ENCODE results near the gene NRG2.

Gene NRG2

GRCh38 chr5:140041099-140041491, 2.0 kb downstream of the NRG2 start:
- no peak for DNase-seq (ENCODE audit: low read depth in 2 of 2)

DNA sequence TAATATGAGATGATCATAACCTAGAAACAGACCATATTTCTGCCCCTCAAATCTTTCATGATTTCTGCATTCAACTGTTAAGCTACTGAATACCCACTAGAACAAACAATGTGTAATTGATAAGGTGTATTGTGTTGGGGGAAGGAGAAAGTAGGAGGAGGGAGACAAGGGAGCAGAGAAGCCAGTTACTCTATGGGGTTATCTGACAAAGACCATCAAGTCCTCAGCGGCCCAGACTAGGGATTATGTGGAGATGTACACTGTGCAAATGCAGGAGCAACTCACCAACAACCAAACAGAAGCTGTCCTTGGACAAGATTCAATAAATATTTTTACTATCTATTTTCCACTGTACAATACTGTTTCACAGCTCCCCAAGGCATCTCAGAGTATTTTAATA, 2.7 kb downstream of the NRG2 start:
- no peak for DNase-seq (ENCODE audit: low read depth in 2 of 2)

- DNase-seq (ENCODE audit: low read depth in 2 of 2): no peak
These were observed 3.5 kb downstream of the NRG2 start for GRCh38 chr5:140039561-140039960.

- DNase-seq (ENCODE audit: low read depth in 2 of 2): no peak
These were observed 4.6 kb downstream of the NRG2 start for GRCh38 chr5:140038373-140038957.

GRCh38 chr5:140037012-140037411, 6.1 kb downstream of the NRG2 start:
- DNase-seq (ENCODE audit: low read depth in 2 of 2): no peak

DNA sequence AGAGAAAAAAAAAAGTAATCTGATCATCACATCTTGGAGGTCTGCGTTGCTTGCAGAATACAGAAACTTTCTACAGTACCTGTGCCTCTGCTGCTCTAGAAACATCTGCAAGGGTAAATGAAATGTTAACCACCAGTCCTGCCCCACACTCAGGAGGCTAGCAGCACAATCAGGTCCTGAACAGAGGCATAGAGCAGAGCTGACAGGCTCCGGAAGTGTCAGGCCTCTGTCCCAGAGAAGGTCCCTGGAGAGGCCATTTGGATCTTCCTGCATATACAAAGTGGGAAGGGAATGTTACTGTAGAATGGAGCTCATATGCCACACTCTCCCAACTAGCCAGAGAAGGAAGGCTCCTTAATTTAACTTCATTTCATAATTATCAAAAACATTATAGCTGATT, 7.2 kb downstream of the NRG2 start:
- DNase-seq (ENCODE audit: low read depth in 2 of 2): no peak

DNA sequence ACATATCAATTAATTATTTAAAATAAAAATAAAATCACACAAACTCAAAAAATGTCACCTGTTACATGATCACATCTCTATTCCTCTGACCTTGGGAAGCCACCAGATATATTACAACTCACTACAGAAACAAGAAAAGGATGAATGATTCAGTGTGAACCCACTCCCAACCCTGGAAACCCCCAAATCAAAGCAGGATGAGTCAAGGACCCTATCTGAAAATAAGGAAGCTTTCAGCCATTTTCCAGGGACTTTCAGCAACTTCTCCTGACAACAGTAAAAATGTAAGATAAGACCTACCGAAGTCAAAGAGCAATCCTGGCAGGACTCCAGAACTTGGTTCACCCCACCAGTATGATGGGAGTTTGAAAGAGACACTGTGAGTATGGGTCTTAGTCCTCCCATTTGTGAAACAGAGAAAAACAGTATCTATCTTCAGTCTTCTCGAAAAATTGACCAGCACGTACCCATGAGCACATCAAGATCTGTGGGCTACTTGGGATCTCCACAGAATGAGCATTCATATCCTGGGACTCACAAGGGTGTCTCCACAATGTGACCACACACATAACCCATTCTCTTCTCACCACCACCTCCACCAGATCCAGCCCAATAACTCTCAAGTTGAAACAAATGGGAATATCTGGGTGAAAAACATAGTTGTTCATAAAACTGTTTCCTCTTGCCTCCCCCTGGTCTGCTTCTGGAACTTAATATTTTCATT, 9.9 kb downstream of the NRG2 start:
- no peak for DNase-seq (ENCODE audit: low read depth in 2 of 2)

DNA sequence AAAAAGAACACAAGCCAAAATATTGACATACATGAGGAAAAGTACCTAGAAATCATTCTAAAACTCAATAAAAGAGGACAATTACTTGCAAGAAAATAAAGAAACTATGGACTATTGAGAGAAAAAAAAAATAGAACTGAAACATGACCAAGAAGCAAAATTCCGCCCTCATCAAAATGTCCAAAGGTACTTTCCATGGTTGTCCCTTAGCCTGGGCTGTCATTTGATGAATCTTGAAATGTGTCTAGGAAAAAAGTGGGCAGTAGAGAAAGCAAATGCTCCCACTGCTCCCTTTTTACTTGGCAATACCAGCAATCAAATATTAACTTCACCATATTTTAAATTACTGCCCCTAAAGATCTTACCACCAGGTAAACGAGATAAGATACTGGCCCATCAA, 10.8 kb downstream of the NRG2 start:
- DNase-seq (ENCODE audit: low read depth in 2 of 2): no peak

GRCh38 chr5:140027807-140028206, 15.3 kb downstream of the NRG2 start:
- no peak for DNase-seq (ENCODE audit: low read depth in 2 of 2)

DNA sequence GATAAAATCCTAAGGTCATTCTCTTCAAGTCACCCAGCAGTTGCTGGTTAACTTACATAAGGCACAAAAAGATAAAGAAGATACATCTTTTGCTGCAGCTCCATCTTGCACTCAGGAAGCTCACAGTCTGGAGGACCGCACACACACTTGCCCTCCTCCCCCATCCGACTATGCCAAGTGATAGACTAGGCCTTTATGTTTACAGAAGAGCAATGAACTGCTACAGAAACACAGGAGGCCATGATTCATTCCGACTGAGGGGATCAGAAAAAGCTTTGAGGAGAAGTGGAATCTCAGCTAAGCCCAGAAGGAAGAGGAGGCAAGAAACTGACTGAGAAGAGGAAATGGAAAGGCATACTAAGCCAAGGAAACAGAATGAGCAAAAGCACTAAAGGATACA, 17.4 kb downstream of the NRG2 start:
- no peak for DNase-seq (ENCODE audit: low read depth in 2 of 2)

GRCh38 chr5:140024928-140025327, 18.2 kb downstream of the NRG2 start:
- no peak for DNase-seq (ENCODE audit: low read depth in 2 of 2)

- DNase-seq (ENCODE audit: low read depth in 2 of 2): no peak
These were observed 19.4 kb downstream of the NRG2 start for GRCh38 chr5:140023611-140024191.

- no peak for DNase-seq (ENCODE audit: low read depth in 2 of 2)
These were observed 22.4 kb downstream of the NRG2 start for GRCh38 chr5:140020601-140021177.

DNA sequence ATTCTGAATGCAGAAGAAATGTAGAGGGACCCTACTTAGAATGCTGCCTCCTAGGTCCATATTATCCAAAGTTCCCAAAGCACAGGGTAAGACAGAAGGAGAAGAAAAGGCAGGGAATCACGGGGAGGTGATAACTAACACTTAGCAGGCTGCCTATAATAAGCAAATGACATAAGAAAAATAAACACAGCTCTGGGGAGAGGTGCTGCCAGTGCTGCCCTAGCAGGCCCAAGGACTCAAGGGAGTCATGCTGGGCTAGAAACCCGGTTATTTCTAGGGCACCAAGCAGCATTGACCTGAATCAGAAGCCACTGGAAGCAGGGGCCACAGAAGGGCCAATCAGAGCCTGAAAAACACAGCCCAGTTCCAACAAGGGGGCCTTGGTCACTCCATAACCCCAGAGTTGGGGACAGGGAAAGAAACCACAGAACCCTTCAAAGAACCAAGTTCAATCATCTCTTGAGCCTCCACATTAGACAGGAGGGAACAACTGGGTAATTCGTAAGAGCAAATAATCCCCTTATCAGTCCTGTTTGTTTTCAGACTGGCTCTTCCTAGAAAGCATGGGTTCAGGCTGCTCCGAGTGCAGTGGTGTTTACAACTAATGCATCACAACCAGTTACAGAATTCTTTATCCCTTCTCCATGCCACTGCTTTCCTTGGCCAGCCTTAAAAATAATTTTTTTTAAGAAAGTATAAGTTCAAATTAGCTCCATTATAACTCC, 24.0 kb downstream of the NRG2 start:
- no peak for DNase-seq (ENCODE audit: low read depth in 2 of 2)

DNA sequence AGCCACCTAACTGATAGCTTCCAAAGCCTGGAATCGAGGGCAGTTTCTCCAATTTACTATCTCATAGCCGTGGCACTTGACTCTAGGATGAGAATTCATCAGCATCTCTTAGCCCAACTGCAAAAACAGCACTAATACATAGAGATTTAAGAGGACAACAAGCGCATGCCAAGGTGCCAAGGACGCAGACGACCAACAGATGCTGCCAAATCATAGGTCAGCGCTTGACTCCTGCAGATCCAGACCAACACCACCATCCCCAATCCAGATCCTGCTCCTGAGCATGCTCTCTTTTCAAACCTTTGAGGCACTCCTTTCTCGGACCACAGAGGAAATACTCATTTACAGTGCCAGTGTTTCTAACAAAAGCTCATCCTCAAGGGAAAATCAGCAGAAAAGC, 24.6 kb downstream of the NRG2 start:
- no peak for DNase-seq (ENCODE audit: low read depth in 2 of 2)

DNA sequence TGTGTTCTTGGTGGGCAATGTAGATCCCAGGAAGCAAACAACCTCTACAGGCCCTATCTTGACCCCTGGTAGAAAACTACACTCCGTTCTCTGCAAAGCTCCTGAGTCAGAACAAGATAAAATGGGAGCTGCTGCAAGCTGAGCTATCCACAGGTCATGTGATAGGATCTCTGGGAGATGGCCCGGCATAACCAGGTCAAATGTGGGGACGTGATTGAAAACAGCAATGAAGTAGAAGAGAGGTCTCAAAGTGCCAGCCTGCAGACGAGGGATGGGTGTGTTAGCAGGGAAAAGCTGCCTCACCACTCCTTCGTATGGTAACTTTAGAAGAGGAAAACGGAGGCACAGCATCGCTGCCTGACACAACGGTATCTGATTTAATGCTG, 25.0 kb downstream of the NRG2 start:
- DNase-seq (ENCODE audit: low read depth in 2 of 2): no peak

GRCh38 chr5:140017397-140018095, 25.6 kb downstream of the NRG2 start:
- no peak for DNase-seq (ENCODE audit: low read depth in 2 of 2)

- no peak for DNase-seq (ENCODE audit: low read depth in 2 of 2)
These were observed 27.4 kb downstream of the NRG2 start for GRCh38 chr5:140015706-140016105.

GRCh38 chr5:140014751-140015150, 28.3 kb downstream of the NRG2 start:
- no peak for DNase-seq (ENCODE audit: low read depth in 2 of 2)

GRCh38 chr5:140013536-140013935, 29.6 kb downstream of the NRG2 start:
- no peak for DNase-seq (ENCODE audit: low read depth in 2 of 2)

DNA sequence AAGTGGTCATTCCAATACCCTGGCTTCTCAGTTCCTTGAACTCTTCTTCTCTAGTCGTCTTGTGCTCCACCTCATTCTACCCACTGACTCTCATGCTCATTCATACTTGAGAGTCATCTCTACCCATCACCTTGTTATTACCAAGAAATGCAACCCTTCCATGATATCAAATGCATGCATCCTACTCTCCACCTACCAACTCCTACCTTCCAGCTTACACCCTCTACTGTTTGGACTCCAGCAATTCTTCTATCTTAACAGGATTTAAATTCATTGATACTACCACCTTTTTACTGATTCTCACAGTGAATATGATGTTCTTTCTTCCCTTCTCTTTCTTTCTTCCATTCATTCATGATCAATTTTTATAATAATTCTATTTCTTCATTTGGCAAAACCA, 30.7 kb downstream of the NRG2 start:
- no peak for DNase-seq (ENCODE audit: low read depth in 2 of 2)

DNA sequence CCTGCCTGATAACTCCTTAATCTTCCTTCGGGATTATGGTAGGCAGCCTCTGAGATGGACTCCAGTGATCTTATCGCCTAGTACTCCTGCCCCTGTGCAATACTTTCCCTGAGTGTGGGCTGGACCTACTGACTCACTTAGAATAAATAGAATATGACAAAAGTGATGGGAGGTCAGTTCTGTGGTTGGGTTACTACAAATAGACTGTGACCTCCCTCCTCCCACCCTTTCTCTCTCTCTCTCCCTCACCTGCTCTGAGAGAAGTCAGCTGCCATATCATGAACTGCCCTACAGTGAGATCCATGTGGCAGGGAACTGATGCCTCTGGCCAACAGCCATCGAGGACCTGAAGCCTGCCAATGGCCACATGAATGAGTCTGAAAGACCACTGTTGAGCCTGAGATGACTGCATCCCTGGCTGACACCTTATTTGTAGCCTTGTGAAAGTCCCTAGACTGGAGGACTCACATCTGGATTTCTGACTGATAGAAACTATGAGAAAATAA, 31.7 kb downstream of the NRG2 start:
- DNase-seq (ENCODE audit: low read depth in 2 of 2): no peak
